DMS114 treated with DMSO at 0.1 percent for 48 hours (cell line): ENCODE measurements around the gene RAB36.

Source experiments
- DNase-seq: peaks from one replicate; lab custom pipeline; 2025; ENCODE audit not compliant: unreplicated experiment; lab: John Stamatoyannopoulos, UW

Gene RAB36

GRCh38 chr22:23204125-23204488 lies 58.8 kb downstream of the RAB36 start:
- no peak for DNase-seq

- DNase-seq = no peak
These were observed 59.4 kb downstream of the RAB36 start for GRCh38 chr22:23204541-23205157.

GRCh38 chr22:23205339-23206049 lies 60.2 kb downstream of the RAB36 start:
- DNase-seq = no peak

- DNase-seq = no peak
These were observed 61.6 kb downstream of the RAB36 start for GRCh38 chr22:23206915-23207314.

- no peak for DNase-seq
These were observed 62.6 kb downstream of the RAB36 start for GRCh38 chr22:23207729-23208393.

GRCh38 chr22:23210428-23211170 lies 65.3 kb downstream of the RAB36 start:
- DNase-seq = no peak

GRCh38 chr22:23211622-23212021 lies 66.3 kb downstream of the RAB36 start:
- no peak for DNase-seq

- DNase-seq = no peak
These were observed 67.1 kb downstream of the RAB36 start for GRCh38 chr22:23212061-23213021.

- DNase-seq = no peak
These were observed 67.8 kb downstream of the RAB36 start for GRCh38 chr22:23213022-23213555.

- no peak for DNase-seq
These were observed 68.5 kb downstream of the RAB36 start for GRCh38 chr22:23213581-23214334.
